SJCRH30 (cell line): ENCODE results near the gene NAE1. TPM values are rescaled to one million over a fixed set of nuclear protein-coding genes. Genes with fewer than 3 reads are reported as not detected.

Experiments
- DNase-seq, 2 experiments: peaks; one replicate each; pipeline ENCODE4 v3.0.0-alpha.2; 2015 to 2020
- H3K27ac ChIP-seq: fragments of 250-450 bp; sonication (Bioruptor Pico); 2 replicates; pipeline ENCODE4 v1.5.1; 2020; ENCODE audit warnings: mild to moderate bottlenecking, moderate library complexity
- H3K27me3 ChIP-seq: fragments of 250-450 bp; sonication (Bioruptor Pico); 2 replicates; pipeline ENCODE4 v1.5.1; 2020; ENCODE audit warnings: mild to moderate bottlenecking, moderate library complexity
- H3K36me3 ChIP-seq: fragments of 250-450 bp; sonication (Bioruptor Pico); 2 replicates; pipeline ENCODE4 v1.5.1; 2020; ENCODE audit warnings: mild to moderate bottlenecking, moderate library complexity
- H3K4me1 ChIP-seq: fragments of 250-450 bp; sonication (Bioruptor Pico); 2 replicates; pipeline ENCODE4 v1.5.1; 2020; ENCODE audit warnings: mild to moderate bottlenecking, moderate library complexity
- H3K4me3 ChIP-seq: fragments of 250-450 bp; sonication (Bioruptor Pico); 2 replicates; pipeline ENCODE4 v1.5.1; 2020; ENCODE audit warnings: mild to moderate bottlenecking, moderate library complexity
- H3K9me3 ChIP-seq: fragments of 250-450 bp; sonication (Bioruptor Pico); replicated peaks from 2 replicates; pipeline ENCODE4 v1.5.1; 2020; ENCODE audit warnings: mild to moderate bottlenecking, moderate library complexity
- total RNA-seq: library from RNA; depleted of rRNA; stranded (reverse); fragments of >200 nt; shearing (Covaris generic); gene quantifications from 2 replicates; pipeline ENCODE4 v1.2.3, GENCODE V29; 2014

Gene NAE1
- total RNA-seq, 1 experiment from 2014 or later = 195 TPM

DNA sequence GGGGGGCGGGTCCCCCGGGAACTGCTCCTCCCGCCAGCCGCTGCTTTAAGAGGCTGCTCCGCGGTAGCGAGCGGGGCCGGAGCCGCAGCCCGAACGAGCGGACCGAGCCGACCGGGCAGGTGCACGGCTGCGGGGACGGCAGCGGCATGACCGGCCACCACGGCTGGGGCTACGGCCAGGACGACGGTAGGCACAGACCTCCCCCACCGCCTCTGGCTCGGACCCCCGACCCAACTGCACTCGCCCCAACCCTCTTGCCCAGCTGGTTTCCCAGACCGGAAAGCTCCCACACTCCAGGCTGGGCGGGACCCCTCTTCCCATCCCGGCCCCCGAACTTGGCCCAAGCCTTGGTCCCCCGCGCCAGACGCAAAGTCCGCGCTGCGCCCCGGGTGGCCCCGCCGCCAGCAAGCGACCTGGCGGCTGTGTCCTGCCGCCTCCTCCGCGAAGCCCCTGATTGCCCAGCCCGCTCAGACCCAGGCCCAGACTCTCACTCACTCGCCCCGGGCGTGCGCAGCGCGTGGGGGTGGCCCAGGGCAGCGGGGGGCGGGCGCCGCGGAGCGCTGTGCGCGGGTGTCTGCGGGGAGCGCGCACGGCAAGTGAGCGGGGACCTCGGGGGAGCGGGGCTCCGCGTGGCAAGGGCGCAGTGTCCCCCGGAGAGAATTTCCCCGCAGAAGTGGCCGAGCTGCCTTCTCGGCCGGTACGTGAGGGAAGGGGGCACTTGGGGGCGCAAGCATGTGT, 13.7 kb upstream of the NAE1 start, which contains the start of gene CA7:
TSS of gene CA7 (plus strand) at position 73 of the 738 bp plus-strand sequence. CDS start at position 147, 74 bp downstream.
- DNase-seq = no peak
- H3K4me1 ChIP-seq = peaks cover 4% of the 10 kb centered on the region; the same call in 1 of the 2 replicates
- peaks cover 8% of the 10 kb centered on the region for H3K27me3 ChIP-seq
- 0 out of 2 replicates have a peak, but pooled peaks cover 5% of the 10 kb centered on the region for H3K9me3 ChIP-seq
- H3K4me3 ChIP-seq = no peak within 1 kb of the TSS
- H3K36me3 ChIP-seq = no peaks in the 10 kb centered on the region
- H3K27ac ChIP-seq = no peak within 1 kb of the TSS

DNA sequence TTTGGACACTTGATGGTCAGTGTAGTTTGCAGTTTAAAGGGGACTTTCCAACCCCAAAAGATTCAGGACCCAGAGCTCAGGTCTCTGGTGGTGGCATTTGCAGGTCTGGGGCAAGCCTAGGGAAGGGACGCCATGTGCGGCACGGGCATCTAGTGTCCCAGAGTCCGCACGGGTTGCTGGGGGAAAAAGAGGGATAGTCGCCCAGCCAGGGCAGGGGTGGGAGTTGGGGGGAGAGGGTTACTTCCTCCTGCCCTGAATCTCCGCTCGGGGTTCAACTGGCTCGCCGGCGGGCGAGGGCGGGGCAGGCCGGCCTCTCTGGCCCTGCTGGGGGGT, 13.2 kb upstream of the NAE1 start:
- Histone ChIP-seq H3K4me1 (peaks cover 4% of the 10 kb centered on the region; the same call in 1 of the 2 replicates), H3K4me3 (no peak overlapping the region), H3K27ac (no peak overlapping the region), H3K27me3 (peaks cover 8% of the 10 kb centered on the region), H3K9me3 (peaks cover 7% of the 10 kb centered on the region; the same call in 1 of the 2 replicates), H3K36me3 (no peaks in the 10 kb centered on the region)
- no peak for DNase-seq

DNA sequence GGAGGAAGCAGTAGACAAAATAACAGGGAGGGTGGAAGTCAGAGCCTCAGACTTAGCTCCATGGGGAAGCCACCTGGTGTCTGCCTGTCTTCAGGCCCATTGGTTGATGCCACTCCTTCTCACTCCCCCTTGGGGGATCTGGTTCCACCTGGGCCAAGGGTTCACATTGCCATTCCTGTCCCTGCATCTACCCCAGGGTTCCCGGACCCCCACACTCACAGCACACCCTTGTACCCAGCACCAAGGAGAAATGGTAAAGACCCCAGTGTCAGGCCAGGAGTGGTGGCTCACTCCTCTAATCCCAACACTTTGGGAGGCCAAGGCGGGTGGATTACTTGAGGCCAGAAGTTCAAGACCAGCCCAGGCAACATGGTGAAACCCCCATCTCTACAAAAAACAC, 12.4 kb upstream of the NAE1 start:
- H3K36me3 ChIP-seq = no peaks in the 10 kb centered on the region
- peaks cover 8% of the 10 kb centered on the region for H3K27me3 ChIP-seq
- DNase-seq = no peak
- peaks cover 4% of the 10 kb centered on the region; the same call in 1 of the 2 replicates for H3K4me1 ChIP-seq
- H3K4me3 ChIP-seq = no peak overlapping the region
- no peak overlapping the region for H3K27ac ChIP-seq
- H3K9me3 ChIP-seq = peaks cover 15% of the 10 kb centered on the region; the same call in 1 of the 2 replicates

DNA sequence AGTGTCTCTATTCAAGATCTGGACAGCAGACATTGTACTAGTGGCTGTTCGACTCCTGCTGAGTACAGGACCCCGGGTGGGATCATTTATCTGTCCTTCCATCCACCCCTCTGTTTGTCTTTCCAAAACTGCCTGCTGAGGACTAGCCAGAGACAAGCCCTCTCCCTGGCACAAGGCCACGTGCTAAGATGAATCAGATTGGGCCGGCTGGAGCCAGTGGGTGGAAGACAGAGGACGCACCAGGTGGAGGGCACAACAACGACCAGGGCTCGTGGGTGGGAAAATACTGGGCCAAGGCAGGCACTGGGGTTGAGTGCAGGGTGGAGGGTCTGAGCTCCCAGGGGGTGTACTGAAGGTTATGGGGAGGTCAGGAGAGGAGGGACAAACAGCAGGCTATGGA, 12.0 kb upstream of the NAE1 start:
- no peak overlapping the region for H3K4me3 ChIP-seq
- peaks cover 8% of the 10 kb centered on the region for H3K27me3 ChIP-seq
- no peak overlapping the region for H3K27ac ChIP-seq
- no peaks in the 10 kb centered on the region for H3K36me3 ChIP-seq
- DNase-seq = no peak
- H3K9me3 ChIP-seq = peaks cover 16% of the 10 kb centered on the region; the same call in 1 of the 2 replicates
- peaks cover 4% of the 10 kb centered on the region; the same call in 1 of the 2 replicates for H3K4me1 ChIP-seq

DNA sequence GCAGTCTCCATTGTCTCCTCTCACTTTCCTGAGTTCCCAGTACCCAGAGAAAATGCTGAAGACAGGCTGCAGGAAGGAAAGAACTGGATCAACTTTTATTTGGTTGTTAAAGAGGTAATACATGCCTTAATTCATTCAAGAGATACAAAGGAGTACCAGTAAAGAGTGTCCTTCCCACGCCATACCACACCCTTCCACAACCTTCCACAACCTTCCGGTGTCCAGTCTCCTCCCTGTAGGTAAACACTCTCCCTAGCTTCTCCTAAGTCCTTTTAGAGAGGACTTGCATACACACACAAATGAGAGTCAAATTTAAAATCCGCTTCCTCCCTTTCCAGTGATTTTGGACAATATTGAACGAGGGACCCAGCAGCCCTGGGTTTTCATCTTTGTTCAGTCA, 10.6 kb upstream of the NAE1 start:
- peaks cover 4% of the 10 kb centered on the region; the same call in 1 of the 2 replicates for H3K4me1 ChIP-seq
- H3K4me3 ChIP-seq = no peak overlapping the region
- peaks cover 20% of the 10 kb centered on the region; the same call in 1 of the 2 replicates for H3K9me3 ChIP-seq
- H3K27ac ChIP-seq = no peak overlapping the region
- no peak for DNase-seq
- H3K36me3 ChIP-seq = no peaks in the 10 kb centered on the region
- H3K27me3 ChIP-seq = peaks cover 8% of the 10 kb centered on the region

DNA sequence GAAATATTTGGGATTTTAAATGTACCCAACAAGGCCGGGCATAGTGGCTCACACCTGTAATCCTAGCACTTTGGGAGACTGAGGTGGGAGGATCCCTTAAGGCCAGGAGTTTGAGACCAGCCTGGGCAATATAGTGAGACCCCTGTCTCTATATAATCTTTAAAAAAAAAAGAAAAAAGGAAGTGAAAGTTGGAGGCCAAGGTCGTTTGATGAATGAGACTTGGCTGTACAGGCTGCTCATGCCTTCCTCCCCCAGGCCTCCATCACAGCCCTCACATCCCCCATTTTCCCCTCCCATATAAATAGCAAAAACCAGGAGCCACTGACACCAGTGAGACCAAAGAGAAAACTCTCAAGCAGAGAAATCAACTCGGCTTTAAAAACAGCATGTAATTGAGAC, 10.1 kb upstream of the NAE1 start:
- Histone ChIP-seq H3K4me1 (peaks cover 4% of the 10 kb centered on the region; the same call in 1 of the 2 replicates), H3K4me3 (no peak overlapping the region), H3K36me3 (no peaks in the 10 kb centered on the region), H3K27me3 (peaks cover 8% of the 10 kb centered on the region), H3K27ac (no peak overlapping the region), H3K9me3 (peaks cover 20% of the 10 kb centered on the region; the same call in 1 of the 2 replicates)
- no peak for DNase-seq

DNA sequence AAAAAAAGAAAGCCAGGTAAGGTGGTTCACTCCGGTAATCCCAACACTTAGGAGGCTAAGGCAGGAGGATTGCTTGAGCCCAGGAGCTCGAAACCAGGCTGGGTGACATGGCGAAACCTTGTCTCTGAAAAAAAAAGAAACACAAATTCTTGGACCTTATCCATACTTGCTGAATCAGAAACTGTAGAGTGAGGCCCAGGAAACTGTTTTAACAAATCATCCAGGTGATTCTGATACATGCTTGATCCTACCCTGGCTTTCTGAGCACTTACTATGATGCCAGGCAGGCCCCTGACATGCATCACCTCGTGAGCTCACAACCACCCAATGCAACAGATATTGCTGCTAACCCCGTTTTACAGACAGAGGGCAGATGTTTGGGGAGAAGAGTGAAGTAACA, 4.0 kb upstream of the NAE1 start:
- Histone ChIP-seq H3K9me3 (peaks cover 17% of the 10 kb centered on the region; the same call in 1 of the 2 replicates), H3K4me3 (no peak overlapping the region), H3K4me1 (peaks cover 7% of the 10 kb centered on the region), H3K27me3 (no peaks in the 10 kb centered on the region; the same call in 1 of the 2 replicates), H3K27ac (no peak overlapping the region), H3K36me3 (no peaks in the 10 kb centered on the region)
- DNase-seq = no peak

DNA sequence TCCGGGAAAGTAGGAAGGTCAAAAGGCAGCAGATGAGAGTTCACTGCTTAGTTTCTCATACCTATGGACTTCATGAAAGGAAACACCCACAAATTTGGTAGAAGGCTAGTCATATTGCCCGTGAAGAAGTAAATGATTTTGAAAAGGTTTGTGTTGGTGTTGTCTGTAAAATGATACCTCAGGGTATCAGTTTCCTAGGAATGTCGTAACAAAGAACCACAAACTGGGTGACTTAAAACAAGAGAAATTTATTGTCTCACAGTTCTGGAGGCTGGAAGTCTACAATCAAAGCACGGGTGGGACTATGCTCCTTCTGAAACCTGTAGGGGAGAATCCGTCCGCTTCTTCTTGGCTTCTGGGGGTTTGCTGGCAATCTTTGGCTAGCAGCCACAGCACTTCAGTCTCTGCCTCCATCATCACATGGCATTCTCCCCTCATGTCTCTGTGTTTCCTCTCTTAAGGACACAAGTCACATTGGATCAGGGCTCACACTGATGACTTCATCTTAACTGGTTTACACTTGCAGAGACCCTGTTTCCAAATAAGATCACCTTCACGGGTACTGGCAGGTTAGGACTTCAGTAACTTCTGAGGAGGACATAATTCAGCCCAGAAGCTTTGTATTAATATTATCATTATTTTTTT, 2.0 kb upstream of the NAE1 start:
- Histone ChIP-seq H3K9me3 (0 out of 2 replicates have a peak, but pooled peaks cover 3% of the 10 kb centered on the region), H3K4me3 (no peak overlapping the region), H3K27ac (no peak overlapping the region), H3K36me3 (peaks cover 1% of the 10 kb centered on the region; the same call in 1 of the 2 replicates), H3K4me1 (peaks cover 12% of the 10 kb centered on the region), H3K27me3 (no peaks in the 10 kb centered on the region; the same call in 1 of the 2 replicates)
- DNase-seq = peak in 1 of 2 experiments; percentile 27

DNA sequence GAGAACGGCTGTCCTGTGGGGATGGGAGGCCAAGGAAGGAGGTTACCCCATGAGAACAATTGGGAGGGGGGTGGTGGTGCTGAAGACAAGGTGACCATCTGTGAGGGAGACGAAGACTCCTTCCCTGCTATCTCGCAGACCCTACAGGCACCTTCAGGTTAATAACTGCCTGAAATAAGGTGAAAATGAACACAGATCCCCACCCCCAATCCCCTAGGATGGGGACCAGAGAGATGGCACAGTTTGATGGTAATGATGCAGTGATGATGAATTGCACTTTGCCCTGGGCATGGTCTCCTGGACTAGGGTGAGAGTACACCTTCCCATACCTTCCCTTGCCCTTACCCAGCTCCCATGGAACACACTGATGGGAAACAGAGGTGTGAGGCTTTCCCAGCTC, 1.4 kb upstream of the NAE1 start:
- Histone ChIP-seq H3K27ac (no peak overlapping the region), H3K36me3 (peaks cover 5% of the 10 kb centered on the region), H3K9me3 (0 out of 2 replicates have a peak, but pooled peaks cover under 1% of the 10 kb centered on the region), H3K4me1 (peaks cover 12% of the 10 kb centered on the region), H3K27me3 (no peaks in the 10 kb centered on the region), H3K4me3 (no peak overlapping the region)
- no peak for DNase-seq

DNA sequence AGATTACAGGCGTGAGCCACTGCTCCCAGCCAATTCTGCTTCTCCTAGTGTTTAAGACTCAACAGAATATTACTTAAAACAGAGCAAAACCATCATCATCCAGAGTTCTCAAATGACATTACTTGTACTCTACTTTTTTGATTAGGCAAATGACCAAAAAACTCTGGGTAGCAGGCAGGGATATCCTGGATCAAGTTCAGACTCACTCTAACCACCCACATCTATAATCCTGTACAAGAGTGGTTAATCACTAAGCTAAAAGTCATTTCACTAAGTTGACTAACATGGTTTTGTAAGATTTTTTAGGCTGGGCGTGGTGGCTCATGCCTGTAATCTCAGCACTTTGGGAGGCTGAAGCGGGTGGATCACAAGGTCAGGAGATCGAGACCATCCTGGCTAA, 6.8 kb downstream of the NAE1 start:
- H3K27ac ChIP-seq = no peak overlapping the region
- no peak for DNase-seq

DNA sequence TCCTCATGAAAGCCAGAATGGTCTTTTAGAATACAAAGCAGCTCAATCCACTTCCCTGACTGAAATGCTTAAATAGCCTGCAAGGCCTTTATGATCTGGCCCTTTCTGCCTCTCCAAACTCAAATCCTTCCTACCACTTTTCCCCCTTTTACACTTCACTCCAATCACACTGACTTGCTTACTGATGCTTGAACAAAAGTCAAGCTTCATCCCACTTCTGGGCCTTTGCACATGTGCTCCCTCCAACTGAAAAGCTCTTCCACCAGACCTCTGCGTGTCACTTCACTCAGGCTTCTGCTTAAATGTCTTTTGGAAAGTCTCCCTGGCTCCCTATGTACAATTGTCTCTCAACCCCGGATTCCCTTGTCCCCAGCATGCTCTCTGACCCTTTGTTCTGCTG, 16.0 kb downstream of the NAE1 start:
- H3K4me3 ChIP-seq = no peak overlapping the region
- no peaks in the 10 kb centered on the region for H3K9me3 ChIP-seq
- peaks cover 68% of the 10 kb centered on the region for H3K36me3 ChIP-seq
- no peaks in the 10 kb centered on the region for H3K4me1 ChIP-seq
- no peak for DNase-seq
- no peak overlapping the region for H3K27ac ChIP-seq
- no peaks in the 10 kb centered on the region for H3K27me3 ChIP-seq

More for the DNA sequence above, 6.8 kb downstream of the NAE1 start:
- H3K4me1 ChIP-seq = no peaks in the 10 kb centered on the region
- H3K9me3 ChIP-seq = no peaks in the 10 kb centered on the region
- H3K4me3 ChIP-seq = no peak overlapping the region
- H3K27me3 ChIP-seq = no peaks in the 10 kb centered on the region
- H3K36me3 ChIP-seq = peaks cover 60% of the 10 kb centered on the region

DNA sequence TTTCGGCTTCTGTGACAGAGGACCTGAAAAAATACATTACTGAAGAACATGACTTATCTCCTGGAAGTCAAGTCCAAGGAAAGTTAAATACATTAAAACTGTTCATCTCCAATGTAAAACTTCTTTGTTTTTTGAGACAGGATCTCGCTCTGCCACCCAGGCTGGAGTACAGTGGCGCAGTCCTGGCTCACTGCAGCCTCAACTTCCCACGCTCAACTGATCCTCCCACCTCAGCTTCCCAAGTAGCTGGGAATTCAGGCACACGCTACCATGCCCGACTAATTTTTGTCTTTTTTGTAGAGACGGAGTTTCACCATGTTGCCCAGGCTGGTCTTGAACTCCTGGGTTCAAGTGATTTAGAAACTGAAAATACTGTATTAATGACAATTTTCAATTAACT, 19.7 kb downstream of the NAE1 start:
- H3K27me3 ChIP-seq = no peaks in the 10 kb centered on the region
- DNase-seq = no peak
- peaks cover 70% of the 10 kb centered on the region for H3K36me3 ChIP-seq
- no peaks in the 10 kb centered on the region for H3K9me3 ChIP-seq
- no peak overlapping the region for H3K4me3 ChIP-seq
- no peak overlapping the region for H3K27ac ChIP-seq
- H3K4me1 ChIP-seq = no peaks in the 10 kb centered on the region

DNA sequence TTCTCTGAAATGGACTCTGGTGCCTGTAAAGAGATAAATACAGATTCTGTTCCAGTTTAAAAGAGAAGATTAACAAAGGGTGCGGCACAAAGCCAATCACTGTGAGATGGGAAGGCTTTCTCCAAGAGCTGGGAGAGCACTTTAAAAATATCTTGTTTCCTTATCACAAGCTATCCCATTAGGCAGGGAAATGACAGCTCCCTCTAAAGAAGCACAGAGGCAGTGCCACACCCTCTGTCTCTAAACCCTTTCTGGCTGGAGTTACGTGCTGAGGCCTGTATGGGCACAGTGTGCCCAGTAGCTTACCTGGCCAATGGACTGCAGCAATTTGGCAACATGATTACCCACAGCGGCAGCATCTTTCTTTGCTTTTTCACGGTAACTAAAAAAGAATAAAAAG, 20.4 kb downstream of the NAE1 start:
- Histone ChIP-seq H3K9me3 (no peaks in the 10 kb centered on the region), H3K4me3 (no peak overlapping the region), H3K36me3 (peaks cover 72% of the 10 kb centered on the region), H3K27me3 (no peaks in the 10 kb centered on the region), H3K4me1 (0 out of 2 replicates have a peak, but pooled peaks cover 3% of the 10 kb centered on the region), H3K27ac (no peak overlapping the region)
- no peak for DNase-seq

DNA sequence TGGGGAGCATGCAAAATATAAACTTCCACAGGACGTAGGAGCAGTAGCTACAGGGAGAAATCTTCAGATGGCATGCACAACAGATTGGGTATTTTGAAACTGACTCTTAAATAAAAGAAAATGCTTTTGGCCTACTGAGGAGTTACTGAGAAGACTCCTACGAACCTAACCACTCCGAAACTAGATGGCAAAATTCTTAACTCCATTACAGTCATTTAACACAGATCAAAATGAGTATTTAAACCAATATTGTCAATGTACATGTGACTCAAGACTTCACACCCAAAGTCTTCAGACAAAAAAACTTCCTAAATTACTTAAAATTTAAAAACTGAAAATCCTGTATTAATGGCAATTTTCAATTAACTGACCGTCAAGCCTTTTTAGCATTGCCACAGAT, 21.0 kb downstream of the NAE1 start:
- no peak for DNase-seq
- H3K4me3 ChIP-seq = no peak overlapping the region
- peaks cover 75% of the 10 kb centered on the region for H3K36me3 ChIP-seq
- H3K27ac ChIP-seq = no peak overlapping the region
- 0 out of 2 replicates have a peak, but pooled peaks cover 3% of the 10 kb centered on the region for H3K4me1 ChIP-seq
- H3K27me3 ChIP-seq = no peaks in the 10 kb centered on the region
- no peaks in the 10 kb centered on the region for H3K9me3 ChIP-seq

DNA sequence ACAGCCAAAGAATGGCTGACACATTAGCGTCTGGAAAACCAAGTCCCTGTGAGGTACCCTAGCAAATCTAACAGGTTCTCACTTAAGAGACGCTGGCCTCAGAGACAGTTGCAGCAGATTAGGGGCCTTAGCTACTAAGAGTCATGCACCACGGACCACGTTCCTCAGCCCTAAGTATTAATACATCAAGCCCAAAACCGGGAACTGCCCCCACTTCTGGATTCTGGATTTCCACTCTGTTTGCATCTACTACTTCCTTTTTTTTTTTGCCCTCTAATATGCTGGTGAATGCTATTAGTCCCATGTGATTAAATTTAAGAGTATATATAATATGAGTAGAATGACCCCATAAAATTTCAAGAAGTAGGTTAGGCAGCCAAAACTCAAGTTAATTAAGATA, 28.6 kb downstream of the NAE1 start:
- Histone ChIP-seq H3K36me3 (peaks cover 46% of the 10 kb centered on the region), H3K4me1 (0 out of 2 replicates have a peak, but pooled peaks cover 3% of the 10 kb centered on the region), H3K27me3 (no peaks in the 10 kb centered on the region), H3K4me3 (no peak overlapping the region), H3K27ac (no peak overlapping the region), H3K9me3 (no peaks in the 10 kb centered on the region)
- no peak for DNase-seq
